HepG2 (cell line): ENCODE data around the gene MBNL3. TPM values are rescaled to one million over a fixed set of nuclear protein-coding genes. Genes with fewer than 3 reads are reported as not detected.
A peak's percentile ranks its signal among the peaks of the same experiment; 100 is the strongest.

Experiments used
- AHDC1 ChIP-seq: sonication (generic); formaldehyde crosslinking; IDR thresholded peaks from 2 replicates; pipeline ENCODE4 v1.5.1; 2020; ENCODE audit warnings: mild to moderate bottlenecking, missing genetic modification reagents, borderline replicate concordance
- ARID4A ChIP-seq: sonication (generic); formaldehyde crosslinking; IDR thresholded peaks from 2 replicates; pipeline ENCODE4 v1.5.0; 2020; ENCODE audit warnings: mild to moderate bottlenecking, missing genetic modification reagents, borderline replicate concordance
- E2F2 ChIP-seq: sonication (generic); formaldehyde crosslinking; IDR thresholded peaks from 2 replicates; pipeline ENCODE4 v1.4.0; 2020; ENCODE audit warnings: missing genetic modification reagents, borderline replicate concordance
- ELF3 ChIP-seq: IDR thresholded peaks from 2 replicates; pipeline ENCODE4 v1.6.1; 2016; ENCODE audit warnings: missing genetic modification reagents, missing compliant biosample characterization
- ERF ChIP-seq: IDR thresholded peaks from 2 replicates; pipeline ENCODE4 v1.6.1; 2018; ENCODE audit warnings: missing biosample characterization, missing genetic modification reagents
- ETV5 ChIP-seq: IDR thresholded peaks from 2 replicates; pipeline ENCODE4 v1.6.1; 2018; ENCODE audit warnings: missing biosample characterization, missing genetic modification reagents, inconsistent platforms, borderline replicate concordance
- KAT2B ChIP-seq: fragments of 150-350 bp; IDR thresholded peaks from 2 replicates; pipeline ENCODE4 v1.6.1; 2014; ENCODE audit warnings: low read depth, low read length, borderline replicate concordance
- MLX ChIP-seq: IDR thresholded peaks from 2 replicates; pipeline ENCODE4 v1.6.1; 2016
- RARA ChIP-seq: IDR thresholded peaks from 2 replicates; pipeline ENCODE4 v1.6.1; 2016; ENCODE audit warnings: missing genetic modification reagents, missing compliant biosample characterization
- SKI ChIP-seq: fragments of 450-650 bp; IDR thresholded peaks from one replicate; pipeline ENCODE4 v1.6.1; 2018; ENCODE audit warnings: mild to moderate bottlenecking; ENCODE audit not compliant: partially characterized antibody
- SMYD3 ChIP-seq: sonication (generic); formaldehyde crosslinking; IDR thresholded peaks from 2 replicates; pipeline ENCODE4 v1.8.1; 2023; ENCODE audit warnings: mild to moderate bottlenecking, missing genetic modification reagents
- ZFYVE20 ChIP-seq: sonication (generic); formaldehyde crosslinking; IDR thresholded peaks from 2 replicates; pipeline ENCODE4 v1.8.0; 2023; ENCODE audit warnings: low read depth, mild to moderate bottlenecking, moderate library complexity, missing genetic modification reagents, borderline replicate concordance
- ZKSCAN1 ChIP-seq: fragments of 150-350 bp; IDR thresholded peaks from 2 replicates; pipeline ENCODE4 v1.6.1; 2014; ENCODE audit warnings: low read length
- ZNF101 ChIP-seq: sonication (generic); formaldehyde crosslinking; IDR thresholded peaks from 2 replicates; pipeline ENCODE4 v1.4.0; 2020; ENCODE audit warnings: mild to moderate bottlenecking, low read depth, missing genetic modification reagents, borderline replicate concordance
- ZNF235 ChIP-seq: sonication (generic); formaldehyde crosslinking; IDR thresholded peaks from 2 replicates; pipeline ENCODE4 v1.8.1; 2023; ENCODE audit warnings: mild to moderate bottlenecking, missing genetic modification reagents, borderline replicate concordance
- ZNF513 ChIP-seq: sonication (generic); formaldehyde crosslinking; conservative IDR thresholded peaks from 2 replicates; pipeline ENCODE4 v1.5.0; 2020; ENCODE audit warnings: missing genetic modification reagents
- ZNF556 ChIP-seq: sonication (generic); formaldehyde crosslinking; IDR thresholded peaks from 2 replicates; pipeline ENCODE4 v1.4.0; 2020; ENCODE audit warnings: mild to moderate bottlenecking, missing genetic modification reagents, borderline replicate concordance
- polyA plus RNA-seq, 8 experiments: library from polyadenylated mRNA; depleted of rRNA in 3 of 8; stranded (reverse) in 7 of 8; unstranded in 1 of 8; fragments of >200 nt; fragmentation: Illumina TruSeq in 4 of 8; extraction: Trizol in 4 of 8; gene quantifications; 2 replicates each; pipeline versions ENCODE4 v1.2.1 to v1.2.3, GENCODE V29; 2011 to 2016; ENCODE audit warnings: low read depth in 4 of 8, missing spikeins in 1 of 8, mixed read lengths in 1 of 8; ENCODE audit not compliant: insufficient read depth in 1 of 8
- total RNA-seq, 5 experiments: library from RNA; depleted of rRNA; stranded (reverse); fragments of >200 nt; fragmentation: Illumina TruSeq; extraction: Trizol; gene quantifications; 2 replicates each; pipeline ENCODE4 v1.2.3, GENCODE V29; 2016; ENCODE audit warnings: low read depth in 1 of 5

MBNL3 gene
- total and polyA plus RNA-seq, 2 of the 13 experiments (the other 11 are each of a cell fraction or from before 2014, with no cell fraction given) = 155 to 257 TPM

- TF ChIP-seq AHDC1 (peak; percentile 85; the same call in 1 of the 2 replicates), MLX (CRISPR knock-in tag) (no peak), RARA (CRISPR knock-in tag) (peak; percentile 86), ZNF235 (CRISPR knock-in tag) (no peak), SMYD3 (CRISPR knock-in tag) (no peak), ZFYVE20 (no peak), E2F2 (CRISPR knock-in tag) (no peak), KAT2B (no peak), ERF (CRISPR knock-in tag) (peak; percentile 48; the same call in 1 of the 2 replicates), ARID4A (no peak), ZNF513 (no peak), ETV5 (CRISPR knock-in tag) (peak; percentile 74), ZKSCAN1 (no peak), SKI (peak; percentile 69), ZNF101 (CRISPR knock-in tag) (no peak), ELF3 (CRISPR knock-in tag) (peak; percentile 51; the same call in 1 of the 2 replicates), ZNF556 (CRISPR knock-in tag) (no peak)
Measured at GRCh38 chrX:132493095-132493494, 4.3 kb upstream of the MBNL3 start (continued).
